HCT116 (cell line): Measurements from ENCODE around the gene CTSE. TPM values are rescaled to one million over a fixed set of nuclear protein-coding genes. Genes with fewer than 3 reads are reported as not detected.

Experiments
- ATAC-seq: fragments of 200-7000 bp; cut with Tn5 transposase; 2 replicates; pipeline ENCODE4 v1.9.1; 2020; ENCODE audit warnings: mild to moderate bottlenecking, moderate library complexity
- BruUV-seq: library from RNA; stranded (reverse); fragments of 400-500 nt; replicated peaks from 2 replicates; lab custom pipeline; 2021; lab: Mats Ljungman, UMichigan
- CTCF ChIA-PET: fragments of 300-600 bp; sonication (Branson Sonifier 250); formaldehyde crosslinking; loops from one replicate; lab custom pipeline; 2021; ENCODE audit warnings: antibody characterized with exemption; lab: Charles Lee
- POLR2A ChIA-PET: fragments of 300-600, 350-600 bp; sonication (Branson Sonifier 250); formaldehyde crosslinking; loops from one replicate; lab custom pipeline; 2021; ENCODE audit warnings: antibody characterized with exemption; lab: Charles Lee
- RAD21 ChIA-PET, 2 experiments: fragments of 300-600 bp; sonication (Branson Sonifier 250); formaldehyde crosslinking; loops; one replicate each; lab custom pipeline; 2023; ENCODE audit warnings: low total read pairs in 2 of 2; ENCODE audit not compliant: uncharacterized antibody in 2 of 2, unreplicated experiment in 2 of 2, low non-redundant PET in 1 of 2; lab: Charles Lee
- DNase-seq: peaks from one replicate; pipeline ENCODE4 v3.0.0-alpha.2; 2010; ENCODE audit warnings: low read depth, low spot score
- H2AFZ ChIP-seq: fragments of 200-600 bp; shearing (Covaris generic), sonication (generic); 2 replicates; pipeline ENCODE4 v1.6.1; 2017; ENCODE audit warnings: low read depth, mixed run types, mixed read lengths, antibody characterized with exemption, low read length; ENCODE audit not compliant: poor library complexity, severe bottlenecking
- H3K27ac ChIP-seq: 2 replicates; pipeline ENCODE4 v1.5.1; 2012; ENCODE audit warnings: low read depth, low read length
- H3K27me3 ChIP-seq: fragments of 200-600 bp; sonication (generic); 2 replicates; pipeline ENCODE4 v1.6.1; 2016; ENCODE audit warnings: mixed run types, low read length, mixed read lengths; ENCODE audit not compliant: insufficient read depth
- H3K36me3 ChIP-seq, 2 experiments: fragments of 200-500 bp in 1 of 2; fragments of 200-600 bp in 1 of 2; sonication (Bioruptor generic) in 1 of 2; sonication (generic) in 1 of 2; 2 replicates each; pipeline versions ENCODE4 v1.5.1 to v1.6.1; 2014 to 2016; ENCODE audit warnings: low read length in 2 of 2, inconsistent platforms in 1 of 2, mixed read lengths in 1 of 2, mixed run types in 1 of 2; ENCODE audit not compliant: insufficient read depth in 2 of 2, control insufficient read depth in 1 of 2
- H3K4me1 ChIP-seq, 2 experiments: fragments of 200-600 bp in 1 of 2; sonication (generic) in 1 of 2; 2 replicates each; pipeline versions ENCODE4 v1.5.1 to v1.6.1; 2012 to 2017; ENCODE audit warnings: low read length in 2 of 2, inconsistent platforms in 1 of 2, mild to moderate bottlenecking in 1 of 2, mixed read lengths in 1 of 2, mixed run types in 1 of 2, moderate library complexity in 1 of 2; ENCODE audit not compliant: insufficient read depth in 2 of 2, control insufficient read depth in 1 of 2
- H3K4me2 ChIP-seq: fragments of 200-600 bp; sonication (generic); 2 replicates; pipeline ENCODE4 v1.6.1; 2017; ENCODE audit warnings: mixed run types, low read length, mixed read lengths
- H3K4me3 ChIP-seq, 2 experiments: fragments of 200-600 bp in 1 of 2; sonication (generic) in 1 of 2; replicated peaks in 1 of 2; 2 replicates each; pipeline ENCODE4 v1.5.1; 2011 to 2016; ENCODE audit warnings: low read length in 2 of 2, control low read depth in 1 of 2, low read depth in 1 of 2, mild to moderate bottlenecking in 1 of 2, mixed read lengths in 1 of 2, mixed run types in 1 of 2
- H3K79me2 ChIP-seq: fragments of 200-600 bp; sonication (generic); 2 replicates; pipeline ENCODE4 v1.6.1; 2017; ENCODE audit warnings: mild to moderate bottlenecking, mixed run types, low read length, moderate library complexity, mixed read lengths; ENCODE audit not compliant: insufficient read depth
- H3K9ac ChIP-seq: fragments of 200-600 bp; sonication (generic); 2 replicates; pipeline ENCODE4 v1.6.1; 2016; ENCODE audit warnings: low read length, mixed read lengths
- H3K9me2 ChIP-seq: fragments of 200-600 bp; sonication (generic), shearing (Covaris generic); 2 replicates; pipeline ENCODE4 v1.6.1; 2017; ENCODE audit warnings: mixed run types, mild to moderate bottlenecking, moderate library complexity; ENCODE audit not compliant: insufficient read depth
- H3K9me3 ChIP-seq, 2 experiments: fragments of 200-500 bp in 1 of 2; fragments of 200-600 bp in 1 of 2; sonication (Bioruptor generic) in 1 of 2; sonication (generic) in 1 of 2; 2 replicates each; pipeline ENCODE4 v1.6.1; 2014 to 2017; ENCODE audit warnings: low read length in 2 of 2, mixed read lengths in 2 of 2, inconsistent platforms in 1 of 2, low read depth in 1 of 2, mild to moderate bottlenecking in 1 of 2, mixed run types in 1 of 2, moderate library complexity in 1 of 2; ENCODE audit not compliant: control insufficient read depth in 1 of 2, insufficient read depth in 1 of 2
- H4K20me1 ChIP-seq: fragments of 200-600 bp; sonication (generic), shearing (Covaris generic); 2 replicates; pipeline ENCODE4 v1.6.1; 2017; ENCODE audit warnings: mixed run types, mild to moderate bottlenecking, moderate library complexity; ENCODE audit not compliant: insufficient read depth
- ATF3 ChIP-seq: IDR thresholded peaks from 2 replicates; pipeline ENCODE4 v1.6.1; 2012
- CEBPB ChIP-seq: IDR thresholded peaks from 2 replicates; pipeline ENCODE4 v1.6.1; 2012; ENCODE audit warnings: low read depth
- CTCF ChIP-seq, 3 experiments: fragments of 200-600 bp in 1 of 3; sonication (generic) in 1 of 3; IDR thresholded peaks in 2 of 3; conservative IDR thresholded peaks in 1 of 3; 2 replicates each; pipeline ENCODE4 v1.5.1; 2012 to 2017; ENCODE audit warnings: low read depth in 2 of 3, low read length in 2 of 3, antibody characterized with exemption in 1 of 3, borderline replicate concordance in 1 of 3, control low read depth in 1 of 3, mild to moderate bottlenecking in 1 of 3, mixed read lengths in 1 of 3, mixed run types in 1 of 3, moderate library complexity in 1 of 3; ENCODE audit not compliant: insufficient read depth in 1 of 3
- EGR1 ChIP-seq: IDR thresholded peaks from 2 replicates; pipeline ENCODE4 v1.6.1; 2012; ENCODE audit warnings: low read depth
- EZH2 ChIP-seq: fragments of 200-600 bp; sonication (generic); IDR thresholded peaks from 2 replicates; pipeline ENCODE4 v1.6.1; 2017; ENCODE audit warnings: antibody characterized with exemption, mixed run types
- EZH2phosphoT487 ChIP-seq: fragments of 200-600 bp; IDR thresholded peaks from 2 replicates; pipeline ENCODE4 v1.6.1; 2018; ENCODE audit warnings: antibody characterized with exemption, borderline replicate concordance
- FOSL1 ChIP-seq: IDR thresholded peaks from 2 replicates; pipeline ENCODE4 v1.6.1; 2012; ENCODE audit warnings: low read depth
- JUND ChIP-seq: IDR thresholded peaks from 2 replicates; pipeline ENCODE4 v1.6.1; 2012
- MAX ChIP-seq: IDR thresholded peaks from 2 replicates; pipeline ENCODE4 v1.6.1; 2012
- POLR2A ChIP-seq: IDR thresholded peaks from 2 replicates; pipeline ENCODE4 v1.7.0; 2011; ENCODE audit warnings: borderline replicate concordance; ENCODE audit not compliant: insufficient read depth, insufficient read length; ENCODE audit errors: extremely low read depth
- POLR2AphosphoS5 ChIP-seq: IDR thresholded peaks from 2 replicates; pipeline ENCODE4 v1.6.1; 2011; ENCODE audit warnings: mild to moderate bottlenecking, low read depth, low read length, moderate library complexity
- RAD21 ChIP-seq: IDR thresholded peaks from 2 replicates; pipeline ENCODE4 v1.6.1; 2012; ENCODE audit warnings: low read depth, mild to moderate bottlenecking
- REST ChIP-seq: IDR thresholded peaks from 2 replicates; pipeline ENCODE4 v1.6.1; 2012; ENCODE audit warnings: low read depth
- SP1 ChIP-seq: IDR thresholded peaks from 2 replicates; pipeline ENCODE4 v1.6.1; 2012; ENCODE audit warnings: low read depth
- SRF ChIP-seq: IDR thresholded peaks from 2 replicates; pipeline ENCODE4 v1.6.1; 2012; ENCODE audit warnings: low read depth
- TCF7L2 ChIP-seq: IDR thresholded peaks from 2 replicates; pipeline ENCODE4 v1.7.0; 2011; ENCODE audit warnings: borderline replicate concordance, inconsistent platforms; ENCODE audit not compliant: insufficient read depth, insufficient read length; ENCODE audit errors: extremely low read depth
- ZBTB33 ChIP-seq: IDR thresholded peaks from 2 replicates; pipeline ENCODE4 v1.6.1; 2011; ENCODE audit warnings: mild to moderate bottlenecking, low read length, moderate library complexity; ENCODE audit not compliant: insufficient replicate concordance; ENCODE audit errors: extremely low read depth
- ZFX ChIP-seq: fragments of 450-650 bp; IDR thresholded peaks from 2 replicates; pipeline ENCODE4 v1.6.1; 2017
- ZNF274 ChIP-seq: fragments of 200-500 bp; sonication (Bioruptor generic); IDR thresholded peaks from 2 replicates; pipeline ENCODE4 v1.6.1; 2014; ENCODE audit warnings: mild to moderate bottlenecking, low read depth, low read length, inconsistent platforms
- intact Hi-C: fragments of 100-400 bp; cut with micrococcal nuclease; formaldehyde crosslinking; loops from 2 replicates; pipeline ENCODE4 v1.10.0; 2022
- total RNA-seq: library from RNA; stranded (reverse); gene quantifications from one replicate; pipeline ENCODE4 v1.2.1, GENCODE V29; 2021; ENCODE audit not compliant: unreplicated experiment

CTSE gene
- total RNA-seq, 1 experiment from 2014 or later = 0.12 TPM

- CTCF ChIA-PET = interaction anchor here (1.1 to 1.2 kb wide), 2 partner anchors 13 to 116 kb away, joined by 4 to 6 read pairs; no protein-coding TSS in a partner anchor
Observed at GRCh38 chr1:205990226-205990625, 33.5 kb downstream of the CTSE start.

More at GRCh38 chr1:205990226-205990625, 33.5 kb downstream of the CTSE start:
- Histone ChIP-seq H3K4me3 (no peak overlapping the region), H3K36me3 (no peaks in the 10 kb centered on the region), H3K27me3 (no peaks in the 10 kb centered on the region), H3K9ac (no peak overlapping the region), H3K9me2 (no peaks in the 10 kb centered on the region; the same call in 1 of the 2 replicates), H3K9me3 (no peaks in the 10 kb centered on the region), H3K27ac (no peak overlapping the region), H2AFZ (no peak overlapping the region), H3K4me2 (no peak overlapping the region), H3K4me1 (peaks cover 0 to 8% of the 10 kb centered on the region in 2 experiments; a peak in 2 of 4 replicates), H4K20me1 (no peaks in the 10 kb centered on the region), H3K79me2 (no peaks in the 10 kb centered on the region)
- BruUV-seq = no TSS peak
- no peak for DNase-seq
- TF ChIP-seq REST = no peak
- no peak for TF ChIP-seq EZH2
- TF ChIP-seq ZFX = no peak
- TF ChIP-seq POLR2AphosphoS5 = no peak
- no peak for TF ChIP-seq SP1
- no peak for TF ChIP-seq EZH2phosphoT487
- no peak for TF ChIP-seq RAD21
- no peak for TF ChIP-seq POLR2A
- no peak for TF ChIP-seq EGR1
- no peak for TF ChIP-seq JUND
- no peak for TF ChIP-seq ZNF274
- TF ChIP-seq CEBPB = no peak
- TF ChIP-seq CTCF (IDR thresholded peaks at IDR 0.05 in 2 of 3, conservative IDR thresholded peaks at IDR 0.05 in 1 of 3; ENCODE audit: borderline replicate concordance in 1 of 3, insufficient read depth in 1 of 3, low read depth in 2 of 3, low read length in 2 of 3) = no peak
- TF ChIP-seq ZBTB33 = no peak
- TF ChIP-seq FOSL1 = no peak
- no peak for TF ChIP-seq MAX
- TF ChIP-seq TCF7L2 = no peak
- TF ChIP-seq SRF = no peak
- TF ChIP-seq ATF3 = no peak
- ATAC-seq = no peak
- intact Hi-C loops = no loop called here
- RAD21 ChIA-PET = no interaction called here
- POLR2A ChIA-PET = no interaction called here
